ENCODE data around the gene DHRSX.

- TF ChIP-seq HDAC8 (tag; IDR thresholded peaks at IDR 0.05) (no peak), SRSF9 (IDR thresholded peaks at IDR 0.05; ENCODE audit: borderline replicate concordance, low read depth, low read length) (no peak), CTCF (IDR thresholded peaks at IDR 0.05 in 2 of 3, conservative IDR thresholded peaks at IDR 0.05 in 1 of 3; ENCODE audit: insufficient read depth in 2 of 3, low read depth in 1 of 3, low read length in 3 of 3) (no peak), TFE3 (CRISPR knock-in tag; IDR thresholded peaks at IDR 0.05) (no peak), CHD2 (IDR thresholded peaks at IDR 0.05; ENCODE audit: low read depth, low read length) (no peak), NFYB (IDR thresholded peaks at IDR 0.05; ENCODE audit: extremely low read depth, insufficient read length) (no peak)
Measured at GRCh38 chrX:2545144-2545543, 44.4 kb upstream of the DHRSX start.
